Small intestine (tissue), 7 donors: ENCODE results near the gene NAT14. TPM values are rescaled to one million over a fixed set of nuclear protein-coding genes. Genes with fewer than 3 reads are reported as not detected.

ENCODE experiments used
- DNase-seq, 2 donors: peaks; one replicate each; pipeline versions ENCODE4 v3.0.0 to v3.0.0-alpha.2; 2013
- FAIRE-seq: peaks from 2 replicates; lab custom pipeline; 2012; peaks lifted over from hg19 to GRCh38; lab: Jason Lieb, UNC
- H3K27ac ChIP-seq, 3 donors: one replicate each; pipeline ENCODE4 v1.5.1; 2013; ENCODE audit warnings: low read length in 2 of 3, mild to moderate bottlenecking in 2 of 3, control low read depth in 1 of 3, inconsistent platforms in 1 of 3, low read depth in 1 of 3, moderate library complexity in 1 of 3
- H3K27me3 ChIP-seq, 3 donors: one replicate each; pipeline ENCODE4 v1.6.1; 2013; ENCODE audit warnings: low read length in 3 of 3, inconsistent platforms in 1 of 3; ENCODE audit not compliant: control insufficient read depth in 3 of 3, insufficient read depth in 3 of 3
- H3K36me3 ChIP-seq, 3 donors: one replicate each; pipeline ENCODE4 v1.6.1; 2013; ENCODE audit warnings: low read length in 3 of 3, inconsistent platforms in 1 of 3, low read depth in 1 of 3, mild to moderate bottlenecking in 1 of 3, moderate library complexity in 1 of 3; ENCODE audit not compliant: control insufficient read depth in 3 of 3, insufficient read depth in 2 of 3
- H3K4me1 ChIP-seq, 3 donors: one replicate each; pipeline ENCODE4 v1.6.1; 2013; ENCODE audit warnings: low read length in 2 of 3, inconsistent platforms in 1 of 3, low read depth in 1 of 3, mild to moderate bottlenecking in 1 of 3, moderate library complexity in 1 of 3; ENCODE audit not compliant: control insufficient read depth in 3 of 3, insufficient read depth in 2 of 3
- H3K4me3 ChIP-seq, 3 donors: one replicate each; pipeline ENCODE4 v1.5.1; 2013; ENCODE audit warnings: low read length in 3 of 3, control low read depth in 1 of 3, inconsistent platforms in 1 of 3, low read depth in 1 of 3, mild to moderate bottlenecking in 1 of 3, moderate library complexity in 1 of 3
- H3K9me3 ChIP-seq, 2 donors: one replicate each; pipeline ENCODE4 v1.6.1; 2013; ENCODE audit warnings: low read depth in 1 of 2, low read length in 1 of 2; ENCODE audit not compliant: control insufficient read depth in 2 of 2, insufficient read depth in 1 of 2
- WGBS, 3 donors: extraction: QIAGEN DNeasy Blood & Tissue Kit; methylation state at CpG; one replicate each; pipeline ENCODE4 v1.1.7; 2013; 5-methylcytosine and 5-hydroxymethylcytosine counted together
- polyA plus RNA-seq, 4 donors: library from polyadenylated mRNA; stranded (reverse) in 3 of 4; unstranded in 1 of 4; fragments of 200-250 nt in 3 of 4; fragments of 120-200 nt in 1 of 4; gene quantifications; one replicate each; pipeline versions ENCODE4 v1.2.1 to v1.2.3, GENCODE V29; 2013
- donor health status: healthy with polysubstance abuse.
- donor health status: control.
- donor health status: control.
- donor health status: Bipolar disorder and iron deficiency.
- donor health status: healthy.

Gene NAT14
- polyA plus RNA-seq, 4 donors: 5.8 to 10.2 (median 7.8) TPM

GRCh38 chr19:55497763-55498162, 12.8 kb downstream of the NAT14 start:
- FAIRE-seq: no peak
- H3K4me1 ChIP-seq: no peaks in the 10 kb centered on the region
- no peak for DNase-seq
- 76 to 88% (median 87%) methylated on average over 13 of the region's 13 CpGs for WGBS, 3 donors
- H3K36me3 ChIP-seq: no peaks in the 10 kb centered on the region
- no peak overlapping the region for H3K4me3 ChIP-seq
- peaks cover 0 to 13% (median 0%) of the 10 kb centered on the region in 3 donors for H3K27me3 ChIP-seq
- H3K27ac ChIP-seq: no peak overlapping the region
- no peaks in the 10 kb centered on the region for H3K9me3 ChIP-seq

GRCh38 chr19:55498246-55498840, 13.4 kb downstream of the NAT14 start:
- FAIRE-seq (no peak), DNase-seq (no peak)
- Histone ChIP-seq H3K4me3 (no peak overlapping the region), H3K27ac (no peak overlapping the region), H3K4me1 (no peaks in the 10 kb centered on the region), H3K27me3 (peaks cover 0 to 11% (median 0%) of the 10 kb centered on the region in 3 donors), H3K9me3 (peaks cover 0 to 3% of the 10 kb centered on the region in 2 donors), H3K36me3 (no peaks in the 10 kb centered on the region)
- WGBS, 3 donors: 28 to 46% (median 35%) methylated on average over 2 of the region's 2 CpGs

- no peak for FAIRE-seq
- Histone ChIP-seq H3K36me3 (no peaks in the 10 kb centered on the region), H3K4me3 (no peak overlapping the region), H3K27me3 (peaks cover 0 to 4% (median 0%) of the 10 kb centered on the region in 3 donors), H3K9me3 (peaks cover 0 to 8% of the 10 kb centered on the region in 2 donors), H3K4me1 (no peaks in the 10 kb centered on the region), H3K27ac (no peak overlapping the region)
- 92 to 94% (median 93%) methylated on average over 21 to 26 of the region's 26 CpGs for WGBS, 3 donors
- no peak for DNase-seq
Observed at GRCh38 chr19:55500368-55500952, 15.5 kb downstream of the NAT14 start.

- Histone ChIP-seq H3K36me3 (no peaks in the 10 kb centered on the region), H3K27me3 (peaks cover 0 to 8% (median 0%) of the 10 kb centered on the region in 3 donors), H3K27ac (no peak overlapping the region), H3K9me3 (peaks cover 0 to 8% of the 10 kb centered on the region in 2 donors), H3K4me1 (no peaks in the 10 kb centered on the region), H3K4me3 (no peak overlapping the region)
- FAIRE-seq (no peak), DNase-seq (no peak)
- WGBS, 3 donors: 72 to 84% (median 81%) methylated on average over 9 of the region's 9 CpGs
Observed at GRCh38 chr19:55502197-55502952, 17.4 kb downstream of the NAT14 start.

GRCh38 chr19:55503157-55503501, 18.1 kb downstream of the NAT14 start:
- Histone ChIP-seq H3K4me1 (no peaks in the 10 kb centered on the region), H3K9me3 (peaks cover 0 to 8% of the 10 kb centered on the region in 2 donors), H3K27ac (no peak overlapping the region), H3K4me3 (no peak overlapping the region), H3K27me3 (peaks cover 0 to 8% (median 0%) of the 10 kb centered on the region in 3 donors), H3K36me3 (no peaks in the 10 kb centered on the region)
- no peak for FAIRE-seq
- DNase-seq: no peak
- WGBS, 3 donors: 78 to 84% (median 80%) methylated on average over 17 of the region's 17 CpGs

DNA sequence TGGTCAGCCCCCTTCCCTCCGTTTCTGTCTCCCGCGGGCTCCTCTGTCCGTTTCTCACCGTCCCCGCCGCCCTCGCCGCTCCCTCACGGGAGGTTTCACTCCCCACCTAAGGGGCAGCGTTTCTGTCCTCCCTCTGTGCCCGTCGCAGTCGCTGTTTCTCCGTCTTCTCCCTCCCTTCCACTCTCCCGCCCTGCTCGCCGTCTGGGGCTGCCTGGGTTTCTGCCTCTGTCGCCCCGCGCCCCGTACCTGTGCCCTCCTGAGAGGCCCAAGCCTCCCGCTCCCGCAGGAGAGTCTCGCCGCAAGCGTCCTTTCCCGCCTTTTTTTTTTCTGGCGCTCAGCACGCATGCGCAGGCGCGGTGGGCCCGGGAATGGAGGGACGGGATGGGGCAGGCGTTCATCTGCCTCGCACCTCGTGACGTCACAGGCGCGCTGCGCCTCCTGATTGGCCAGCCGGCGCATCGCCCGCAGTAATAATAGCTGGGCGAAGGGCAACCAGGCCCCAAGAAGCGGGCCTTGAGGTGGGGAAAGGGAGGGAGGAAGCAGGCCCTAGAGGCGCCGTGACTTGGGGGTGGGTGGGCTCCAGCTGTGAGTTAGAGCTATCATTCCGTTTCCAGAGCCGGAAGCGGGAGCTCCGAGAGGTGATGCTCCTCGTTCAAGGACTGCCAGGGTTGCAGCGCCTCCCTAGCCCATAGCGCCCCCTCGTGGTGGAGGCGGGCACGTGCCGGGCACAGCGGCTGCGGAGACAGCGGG, 18.7 kb downstream of the NAT14 start:
- Histone ChIP-seq H3K9me3 (peaks cover 0 to 8% of the 10 kb centered on the region in 2 donors), H3K27me3 (peaks cover 0 to 10% (median 0%) of the 10 kb centered on the region in 3 donors), H3K36me3 (no peaks in the 10 kb centered on the region), H3K27ac (peak overlapping the region in 2 of 3 donors; percentile 50 to 84), H3K4me3 (peak overlapping the region in 2 of 3 donors; percentile 33 to 39), H3K4me1 (no peaks in the 10 kb centered on the region)
- FAIRE-seq (no peak), DNase-seq (peak; percentile 88 to 96)
- WGBS, 3 donors: 12 to 19% (median 17%) methylated on average over 62 to 64 of the region's 64 CpGs

DNA sequence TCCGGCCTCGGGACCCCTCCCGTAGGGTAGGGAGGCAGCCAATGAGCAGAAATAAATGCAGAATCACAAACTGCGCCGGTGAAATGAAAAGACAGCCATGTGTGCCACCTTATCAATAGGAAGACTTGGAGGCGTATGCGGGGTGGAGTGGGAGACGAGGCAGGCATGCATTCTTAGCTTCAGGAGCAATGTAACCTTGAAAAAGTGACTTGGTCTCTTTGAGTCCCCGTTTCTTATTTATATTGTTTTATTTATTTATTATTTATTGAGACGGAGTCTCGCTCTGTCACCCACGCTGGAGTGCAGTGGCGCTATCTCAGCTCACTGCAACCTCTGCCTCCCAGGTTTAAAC, 19.2 kb downstream of the NAT14 start:
- peaks cover 0 to 8% of the 10 kb centered on the region in 2 donors for H3K9me3 ChIP-seq
- peak overlapping the region in 1 of 3 donors; percentile 39 for H3K4me3 ChIP-seq
- no peaks in the 10 kb centered on the region for H3K4me1 ChIP-seq
- WGBS, 3 donors: 24 to 29% (median 25%) methylated on average over 13 of the region's 13 CpGs
- no peaks in the 10 kb centered on the region for H3K36me3 ChIP-seq
- H3K27ac ChIP-seq: no peak overlapping the region
- peaks cover 0 to 10% (median 0%) of the 10 kb centered on the region in 3 donors for H3K27me3 ChIP-seq
- FAIRE-seq: no peak
- DNase-seq: no peak

- FAIRE-seq: no peak
- H3K4me3 ChIP-seq: no peak overlapping the region
- 82 to 85% (median 84%) methylated on average over 11 of the region's 11 CpGs for WGBS, 3 donors
- H3K9me3 ChIP-seq: peaks cover 0 to 8% of the 10 kb centered on the region in 2 donors
- no peak overlapping the region for H3K27ac ChIP-seq
- DNase-seq: no peak
- H3K27me3 ChIP-seq: peaks cover 0 to 10% (median 0%) of the 10 kb centered on the region in 3 donors
- no peaks in the 10 kb centered on the region for H3K4me1 ChIP-seq
- no peaks in the 10 kb centered on the region for H3K36me3 ChIP-seq
Observed at GRCh38 chr19:55504981-55505380, 20.0 kb downstream of the NAT14 start.
